NCI-H460 (cell line): ENCODE data around the gene SCN4A. TPM values are rescaled to one million over a fixed set of nuclear protein-coding genes. Genes with fewer than 3 reads are reported as not detected.
"Not testable (repeated sequence)": the region's sequence is repeated elsewhere in the genome, so short reads cannot be mapped to it uniquely, and the experiment has no call there.

Experiments used
- DNase-seq: peaks from one replicate; pipeline ENCODE4 v3.0.0-alpha.2; 2016; ENCODE audit warnings: low read depth; ENCODE audit errors: extremely low read depth
- total RNA-seq: library from RNA; depleted of rRNA; stranded (reverse); fragments of >200 nt; shearing (Covaris generic); gene quantifications from 2 replicates; pipeline ENCODE4 v1.2.3, GENCODE V29; 2014

The SCN4A gene
- total RNA-seq, 1 experiment from 2014 or later = 0.77 TPM

GRCh38 chr17:63941162-63941561 is 31.6 kb downstream of the SCN4A start:
- no peak for DNase-seq

- DNase-seq = no peak
These were observed 32.1 kb downstream of the SCN4A start for GRCh38 chr17:63940584-63940983.

- DNase-seq = no peak
These were observed 32.8 kb downstream of the SCN4A start for GRCh38 chr17:63939884-63940283.

GRCh38 chr17:63939401-63939800 is 33.3 kb downstream of the SCN4A start:
- no peak for DNase-seq

- no peak for DNase-seq
These were observed 34.8 kb downstream of the SCN4A start for GRCh38 chr17:63937920-63938319.

GRCh38 chr17:63937319-63937718 is 35.4 kb downstream of the SCN4A start:
- DNase-seq = no peak

GRCh38 chr17:63934183-63935112 is 38.3 kb downstream of the SCN4A start:
- no peak for DNase-seq

GRCh38 chr17:63933598-63933997 is 39.1 kb downstream of the SCN4A start:
- DNase-seq = no peak

GRCh38 chr17:63932721-63933120 is 40.0 kb downstream of the SCN4A start:
- DNase-seq = no peak

GRCh38 chr17:63931981-63932561 is 40.6 kb downstream of the SCN4A start, which contains the start of gene CD79B:
Gene CD79B (minus strand): TSS chr17:63932331. CDS start chr17:63932261, 70 bp downstream.
- DNase-seq = no peak

- DNase-seq = no peak
These were observed 41.7 kb downstream of the SCN4A start for GRCh38 chr17:63930951-63931575.

GRCh38 chr17:63929860-63930766 is 42.6 kb downstream of the SCN4A start:
- DNase-seq = no peak

GRCh38 chr17:63928966-63929695 is 43.6 kb downstream of the SCN4A start:
- DNase-seq = no peak

GRCh38 chr17:63928172-63928666 is 44.5 kb downstream of the SCN4A start:
- no peak for DNase-seq

GRCh38 chr17:63927464-63928171 is 45.1 kb downstream of the SCN4A start:
- DNase-seq = no peak

GRCh38 chr17:63926164-63926563 is 46.6 kb downstream of the SCN4A start:
- DNase-seq = no peak

- no peak for DNase-seq
These were observed 47.1 kb downstream of the SCN4A start for GRCh38 chr17:63925615-63926014.

- not testable (repeated sequence) for DNase-seq
These were observed 50.3 kb downstream of the SCN4A start for GRCh38 chr17:63922402-63922801.

GRCh38 chr17:63920779-63921178 is 51.9 kb downstream of the SCN4A start:
- DNase-seq = not testable (repeated sequence)
